ENCODE data around the gene SRL. TPM values are rescaled to one million over a fixed set of nuclear protein-coding genes. Genes with fewer than 3 reads are reported as not detected.

Gene SRL
- total RNA-seq, 1 experiment from 2014 or later, result 0.11 TPM

GRCh38 chr16:4207683-4208340 is 34.1 kb downstream of the SRL start (continued):
- no peak for TF ChIP-seq AR (CRISPR knock-in tag; IDR thresholded peaks at IDR 0.05)
- TF ChIP-seq JAZF1 (CRISPR knock-in tag; IDR thresholded peaks at IDR 0.05), result no peak

- ATAC-seq, result no peak
- CTCF ChIA-PET, result interaction anchor here (1.8 kb wide), 1 partner anchor 47 kb away, joined by 9 read pairs; no protein-coding TSS in a partner anchor
- DNase-seq (ENCODE audit: low spot score), result no peak
- Mint-ChIP-seq H3K9me3 (no peaks in the 10 kb centered on the region), H3K27ac (no peak overlapping the region), H3K27me3 (ENCODE audit: low read depth) (no peaks in the 10 kb centered on the region), H3K4me3 (no peak overlapping the region), H3K4me1 (no peaks in the 10 kb centered on the region), H3K36me3 (no peaks in the 10 kb centered on the region)
- no peak for TF ChIP-seq EMX1 (CRISPR knock-in tag; IDR thresholded peaks at IDR 0.05)
- TF ChIP-seq ATF6 (CRISPR knock-in tag; IDR thresholded peaks at IDR 0.05), result no peak
- no peak for TF ChIP-seq FOXP1 (CRISPR knock-in tag; IDR thresholded peaks at IDR 0.05; ENCODE audit: borderline replicate concordance)
- no peak for TF ChIP-seq ZNF281 (CRISPR knock-in tag; IDR thresholded peaks at IDR 0.05)
- no peak for TF ChIP-seq GRHL2 (CRISPR knock-in tag; IDR thresholded peaks at IDR 0.05; ENCODE audit: insufficient replicate concordance, severe bottlenecking)
- no peak for TF ChIP-seq GABPB1 (CRISPR knock-in tag; IDR thresholded peaks at IDR 0.05)
- no peak for TF ChIP-seq CREB1 (CRISPR knock-in tag; IDR thresholded peaks at IDR 0.05)
- no peak for TF ChIP-seq OVOL2 (CRISPR knock-in tag; IDR thresholded peaks at IDR 0.05; ENCODE audit: borderline replicate concordance)
- TF ChIP-seq ZNF138 (CRISPR knock-in tag; conservative IDR thresholded peaks at IDR 0.05), result no peak
- no peak for TF ChIP-seq ATF3 (CRISPR knock-in tag; conservative IDR thresholded peaks at IDR 0.05)
- no peak for TF ChIP-seq NFE2L1 (CRISPR knock-in tag; IDR thresholded peaks at IDR 0.05)
- no peak for TF ChIP-seq NR3C1 (CRISPR knock-in tag; conservative IDR thresholded peaks at IDR 0.05; ENCODE audit: low read depth)
- TF ChIP-seq MAX (CRISPR knock-in tag; IDR thresholded peaks at IDR 0.05), result no peak
- TF ChIP-seq ETV6 (CRISPR knock-in tag; IDR thresholded peaks at IDR 0.05), result no peak
- POLR2A ChIA-PET, result no interaction called here
These were observed 34.7 kb downstream of the SRL start for GRCh38 chr16:4207229-4207628.
